ENCODE data around the gene PNKP. TPM values are rescaled to one million over a fixed set of nuclear protein-coding genes. Genes with fewer than 3 reads are reported as not detected.

PNKP gene
- total and polyA plus RNA-seq, 9 of the 15 experiments (the other 6 are each of a cell fraction or from before 2014, with no cell fraction given), result 2.8 to 85.4 (median 25.3) TPM

- TF ChIP-seq VEZF1 (CRISPR knock-in tag; IDR thresholded peaks at IDR 0.05) (no peak), LEF1 (IDR thresholded peaks at IDR 0.05) (no peak), MAFF (IDR thresholded peaks at IDR 0.05; ENCODE audit: low read length) (peak; percentile 3; the same call in 1 of the 2 replicates), FOXJ3 (CRISPR knock-in tag; IDR thresholded peaks at IDR 0.05) (no peak), NCOA6 (IDR thresholded peaks at IDR 0.05) (no peak), PML (IDR thresholded peaks at IDR 0.05; ENCODE audit: low read length) (no peak), DDX20 (tag; IDR thresholded peaks at IDR 0.05; ENCODE audit: low read depth) (no peak), ZNF561 (CRISPR knock-in tag; conservative IDR thresholded peaks at IDR 0.05) (no peak), MYC (IDR thresholded peaks at IDR 0.05; ENCODE audit: low read depth, low read length) (peak; percentile 59; the same call in 1 of the 2 replicates), MYC (CRISPR knock-in tag; IDR thresholded peaks at IDR 0.05; ENCODE audit: borderline replicate concordance, low read depth) (peak; percentile 54; the same call in 1 of the 2 replicates), ZNF551 (CRISPR knock-in tag; IDR thresholded peaks at IDR 0.05) (no peak), RBBP5 (IDR thresholded peaks at IDR 0.05; ENCODE audit: borderline replicate concordance, insufficient read depth, low read length, poor library complexity, severe bottlenecking) (peak; percentile 58), ZNF785 (CRISPR knock-in tag; IDR thresholded peaks at IDR 0.05) (no peak), ZNF780A (CRISPR knock-in tag; IDR thresholded peaks at IDR 0.05) (no peak), FOXP1 (CRISPR knock-in tag; IDR thresholded peaks at IDR 0.05) (no peak), MTF1 (CRISPR knock-in tag; IDR thresholded peaks at IDR 0.05; ENCODE audit: borderline replicate concordance) (0 out of 2 replicates have a peak, but pooled peaks have one; percentile 33), MEF2A (IDR thresholded peaks at IDR 0.05; ENCODE audit: control insufficient read depth, low read depth, low read length) (no peak), ZNF584 (CRISPR knock-in tag; IDR thresholded peaks at IDR 0.05; ENCODE audit: low read depth) (peak; percentile 98), NFRKB (IDR thresholded peaks at IDR 0.05; ENCODE audit: low read depth) (peak; percentile 99; the same call in 1 of the 2 replicates), NR2F6 (CRISPR knock-in tag; IDR thresholded peaks at IDR 0.05) (0 out of 2 replicates have a peak, but pooled peaks have one; percentile 32), DLX4 (CRISPR knock-in tag; IDR thresholded peaks at IDR 0.05) (no peak), GABPB2 (CRISPR knock-in tag; conservative IDR thresholded peaks at IDR 0.05) (no peak), STAT5B (CRISPR knock-in tag; IDR thresholded peaks at IDR 0.05) (no peak), PHB2 (IDR thresholded peaks at IDR 0.05; ENCODE audit: low read depth) (no peak), ZNF121 (CRISPR knock-in tag; conservative IDR thresholded peaks at IDR 0.05) (no peak), IFI16 (CRISPR knock-in tag; IDR thresholded peaks at IDR 0.05) (no peak), CBFB (CRISPR knock-in tag; IDR thresholded peaks at IDR 0.05) (no peak), ZNF384 (IDR thresholded peaks at IDR 0.05; ENCODE audit: low read depth, low read length) (no peak), L3MBTL2 (IDR thresholded peaks at IDR 0.05) (peak; percentile 6), CTBP1 (IDR thresholded peaks at IDR 0.05; ENCODE audit: borderline replicate concordance) (0 out of 2 replicates have a peak, but pooled peaks have one; percentile 15), MIER1 (IDR thresholded peaks at IDR 0.05; ENCODE audit: low read depth) (no peak), STAT5A (IDR thresholded peaks at IDR 0.05; ENCODE audit: borderline replicate concordance, low read length) (no peak; the same call in 1 of the 2 replicates)
These were observed 9.1 kb upstream of the PNKP start (continued) for GRCh38 chr19:49876422-49877019.
